ENCODE measurements around the gene MICAL1.

GRCh38 chr6:109477725-109478124, 22.2 kb upstream of the MICAL1 start:
- TF ChIP-seq CTCF (IDR thresholded peaks at IDR 0.05) (no peak), EP300 (IDR thresholded peaks at IDR 0.05) (no peak), POLR2A (IDR thresholded peaks at IDR 0.05) (no peak), POLR2AphosphoS5 (IDR thresholded peaks at IDR 0.05) (no peak)
